Stimulated activated CD8-positive, alpha-beta memory T cell treated with anti-CD3 and anti-CD28 coated beads, Interleukin-7, amount 100 ng/mL, for 4 hours (primary cell): ENCODE measurements around the gene TTC27.
"Not testable (repeated sequence)": the region's sequence is repeated elsewhere in the genome, so short reads cannot be mapped to it uniquely, and the experiment has no call there.

Experiments
- DNase-seq, 2 donors: peaks; one replicate each; pipeline ENCODE4 v3.0.0-alpha.2; 2020; ENCODE audit warnings: low read depth in 2 of 2

Gene TTC27

GRCh38 chr2:32807662-32808061, 179.8 kb downstream of the TTC27 start:
- no peak for DNase-seq

DNA sequence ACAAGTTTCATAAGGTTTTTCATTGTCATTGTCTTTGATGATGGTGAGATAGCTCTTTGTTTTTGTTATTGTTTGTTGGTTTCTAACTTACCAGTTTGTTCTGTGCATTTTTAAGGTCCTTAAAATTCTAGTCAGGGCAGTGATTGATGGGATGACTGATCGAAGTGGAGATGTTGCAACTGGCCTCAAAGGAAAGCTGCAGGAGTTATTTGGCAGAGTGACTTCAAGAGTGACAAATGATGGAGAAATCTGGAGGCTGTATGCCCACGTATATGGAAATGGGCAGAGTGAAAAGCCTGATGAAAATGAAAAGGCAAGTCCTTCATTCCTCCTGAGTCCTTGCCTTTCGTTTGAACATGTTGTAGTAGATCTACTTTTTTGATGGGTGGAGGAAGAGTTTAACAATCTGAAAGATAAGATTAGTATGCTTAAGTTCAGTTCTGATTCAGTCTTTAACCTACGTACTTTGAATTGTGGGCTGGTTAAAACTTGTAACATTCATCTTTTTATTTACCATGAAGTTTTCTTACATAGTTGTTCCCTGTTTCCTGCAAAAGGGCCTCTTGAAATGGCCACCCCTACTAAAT, 183.2 kb downstream of the TTC27 start:
- no peak for DNase-seq

DNA sequence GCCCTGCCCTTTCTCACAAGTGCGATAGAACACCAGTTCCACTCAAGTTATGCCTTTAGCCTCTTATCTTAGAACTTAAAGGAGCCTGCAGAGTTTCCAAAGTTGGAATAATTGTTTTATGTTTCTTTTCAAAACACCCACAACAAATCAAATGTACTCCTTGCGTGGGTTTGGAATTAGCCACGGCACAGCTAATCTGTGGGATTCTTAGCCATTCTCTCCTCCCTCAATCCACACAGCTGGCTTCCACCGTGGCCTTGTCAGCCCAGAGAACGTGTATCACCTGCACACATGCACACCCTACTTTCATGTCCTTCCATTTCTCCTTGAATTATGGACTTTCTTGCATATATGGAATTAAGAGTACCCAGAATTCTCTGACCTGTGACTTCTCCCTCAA, 183.8 kb downstream of the TTC27 start:
- DNase-seq = no peak

- DNase-seq = no peak
These were observed 184.5 kb downstream of the TTC27 start for GRCh38 chr2:32812316-32812715.

DNA sequence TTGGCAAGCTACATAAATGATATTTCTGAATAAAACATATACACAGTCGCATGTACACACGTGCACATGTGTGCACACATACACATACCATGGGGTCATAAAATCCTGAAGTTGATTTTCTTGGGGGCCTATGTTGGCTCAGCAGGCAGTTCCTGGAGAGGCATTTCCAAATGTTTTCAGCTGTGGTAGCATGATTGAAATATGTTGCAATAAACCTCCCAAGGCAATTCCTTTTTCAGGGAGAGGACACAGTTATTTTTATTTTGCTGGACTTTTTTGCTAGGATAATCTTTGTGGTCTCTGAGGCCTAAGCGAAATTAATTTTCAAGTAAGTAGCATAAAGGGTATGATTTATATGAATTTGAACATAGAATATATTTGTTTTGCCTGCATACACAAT, 192.2 kb downstream of the TTC27 start:
- DNase-seq = no peak

DNA sequence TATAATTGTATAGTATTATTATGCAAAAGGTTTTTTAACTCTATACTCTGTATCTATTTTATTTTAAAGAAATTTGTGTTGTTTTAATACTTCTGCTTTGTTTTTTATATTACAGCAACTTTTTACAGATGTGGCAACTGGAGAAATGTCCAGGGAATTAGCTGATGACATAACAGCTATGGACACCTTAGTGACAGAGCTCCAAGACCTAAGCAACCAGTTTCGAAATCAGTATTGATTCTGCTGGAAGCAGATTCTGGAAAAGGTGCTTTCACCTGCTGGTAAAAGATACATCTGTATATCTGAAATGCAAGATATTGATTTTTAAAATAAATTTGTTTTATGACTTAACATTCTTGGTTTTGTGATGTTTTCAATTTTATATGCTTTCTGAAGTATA, 192.9 kb downstream of the TTC27 start:
- no peak for DNase-seq

- DNase-seq = no peak
These were observed 196.4 kb downstream of the TTC27 start for GRCh38 chr2:32824070-32824809.

DNA sequence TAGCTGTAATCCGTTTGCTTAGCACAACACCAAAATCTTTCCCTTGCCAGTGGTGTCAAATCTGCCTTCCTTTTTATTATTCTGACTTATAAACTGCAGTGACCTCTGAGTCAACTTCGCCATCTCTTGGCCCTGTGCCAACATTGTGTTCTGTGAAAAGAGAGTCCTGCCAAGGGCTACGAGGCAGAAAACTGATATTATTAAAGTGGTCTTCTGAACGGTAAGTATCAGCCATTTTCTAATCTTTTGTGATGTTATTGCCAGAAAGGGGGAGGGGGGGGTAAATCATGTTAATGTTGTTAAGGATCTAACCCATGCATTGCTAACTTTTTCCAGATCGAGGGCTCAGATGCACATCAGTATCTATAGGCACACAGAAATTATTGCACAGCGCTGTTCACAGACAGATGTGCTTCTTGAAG, 197.5 kb downstream of the TTC27 start:
- no peak for DNase-seq

GRCh38 chr2:32830196-32830595, 202.3 kb downstream of the TTC27 start:
- DNase-seq = no peak

DNA sequence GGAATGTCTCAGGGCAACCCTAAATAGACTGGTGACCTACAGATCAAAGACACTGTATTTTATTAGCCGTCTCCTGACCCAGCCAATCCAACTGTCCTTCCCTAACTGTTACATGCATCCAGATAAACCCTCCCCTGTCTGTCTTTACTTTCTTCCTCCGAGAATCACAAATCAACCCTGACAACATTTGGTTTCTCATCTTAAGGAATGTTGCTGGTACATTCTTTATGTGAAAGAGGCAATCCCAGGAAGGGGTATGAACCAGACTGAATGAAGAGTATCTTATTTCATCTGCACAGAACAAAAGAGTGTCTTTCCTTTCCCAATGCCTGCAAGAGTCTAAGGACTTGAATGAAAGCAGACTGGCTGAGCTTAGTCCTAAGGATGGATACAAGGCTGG, 205.0 kb downstream of the TTC27 start:
- DNase-seq = no peak

DNA sequence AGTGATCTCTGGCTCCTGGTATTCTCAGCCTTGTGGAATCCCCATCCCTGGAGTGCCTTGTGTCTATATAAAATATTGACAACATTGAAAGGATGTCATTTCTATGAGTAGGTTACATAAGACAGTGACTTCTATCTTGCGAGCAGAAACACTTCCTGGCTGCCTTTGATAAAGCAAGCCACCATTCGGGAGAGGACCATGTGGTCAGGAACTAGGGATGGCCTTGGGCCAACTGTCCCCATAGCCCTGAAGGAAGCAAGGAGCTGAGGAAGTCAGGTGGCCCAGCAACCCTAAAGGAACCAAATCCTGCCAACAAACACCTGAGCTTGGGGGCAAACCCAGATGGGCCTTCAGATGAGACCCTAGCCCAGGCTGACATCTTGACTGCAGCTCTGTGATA, 205.9 kb downstream of the TTC27 start:
- no peak for DNase-seq

- DNase-seq = no peak
These were observed 207.3 kb downstream of the TTC27 start for GRCh38 chr2:32835148-32835547.

GRCh38 chr2:32836933-32837332, 209.1 kb downstream of the TTC27 start:
- DNase-seq = no peak

DNA sequence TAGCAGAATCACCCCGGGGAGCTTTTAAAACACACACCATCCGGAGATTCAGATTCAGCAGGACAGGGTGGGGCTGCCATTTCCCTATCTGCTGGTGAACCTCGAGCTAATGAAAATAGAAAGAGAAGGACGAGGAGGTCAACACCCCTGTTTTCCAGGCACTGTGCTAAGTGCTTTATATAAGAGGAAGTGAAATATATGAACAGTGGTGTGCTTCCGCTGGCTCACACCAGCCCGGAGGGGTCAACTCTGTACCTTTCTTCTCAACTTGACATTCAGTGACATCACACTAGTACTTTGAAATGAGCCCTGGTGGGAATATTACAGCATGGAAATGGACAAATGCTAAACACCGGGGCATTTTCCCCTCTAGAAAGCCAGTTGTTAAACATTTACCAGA, 210.6 kb downstream of the TTC27 start:
- DNase-seq = no peak

DNA sequence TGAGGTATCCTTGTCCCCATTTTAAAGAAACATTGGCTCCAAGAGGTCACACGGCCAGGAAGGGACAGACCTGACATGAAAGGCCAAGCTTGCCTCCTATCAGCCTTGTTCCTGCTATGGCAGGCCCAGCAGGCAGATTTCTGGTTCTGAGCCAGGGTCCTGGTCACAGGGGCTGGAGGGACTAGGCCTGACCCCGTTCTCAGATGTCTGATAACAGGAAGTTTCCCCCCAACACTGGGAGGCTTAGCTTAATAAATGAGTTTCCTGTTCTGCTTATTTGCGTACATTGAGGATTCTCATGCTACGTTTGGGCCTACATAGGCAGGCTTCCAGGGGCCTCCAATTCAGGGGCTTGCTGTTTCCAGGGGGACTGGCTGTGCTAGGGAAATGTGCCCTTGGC, 211.1 kb downstream of the TTC27 start:
- no peak for DNase-seq

- DNase-seq = no peak
These were observed 214.4 kb downstream of the TTC27 start for GRCh38 chr2:32841931-32842898.

- DNase-seq = no peak
These were observed 215.8 kb downstream of the TTC27 start for GRCh38 chr2:32843699-32844098.

- DNase-seq = no peak
These were observed 216.4 kb downstream of the TTC27 start for GRCh38 chr2:32844253-32844652.

- not testable (repeated sequence) for DNase-seq
These were observed 218.4 kb downstream of the TTC27 start for GRCh38 chr2:32846274-32846673.

- DNase-seq = no peak
These were observed 219.9 kb downstream of the TTC27 start for GRCh38 chr2:32847734-32848133.

DNA sequence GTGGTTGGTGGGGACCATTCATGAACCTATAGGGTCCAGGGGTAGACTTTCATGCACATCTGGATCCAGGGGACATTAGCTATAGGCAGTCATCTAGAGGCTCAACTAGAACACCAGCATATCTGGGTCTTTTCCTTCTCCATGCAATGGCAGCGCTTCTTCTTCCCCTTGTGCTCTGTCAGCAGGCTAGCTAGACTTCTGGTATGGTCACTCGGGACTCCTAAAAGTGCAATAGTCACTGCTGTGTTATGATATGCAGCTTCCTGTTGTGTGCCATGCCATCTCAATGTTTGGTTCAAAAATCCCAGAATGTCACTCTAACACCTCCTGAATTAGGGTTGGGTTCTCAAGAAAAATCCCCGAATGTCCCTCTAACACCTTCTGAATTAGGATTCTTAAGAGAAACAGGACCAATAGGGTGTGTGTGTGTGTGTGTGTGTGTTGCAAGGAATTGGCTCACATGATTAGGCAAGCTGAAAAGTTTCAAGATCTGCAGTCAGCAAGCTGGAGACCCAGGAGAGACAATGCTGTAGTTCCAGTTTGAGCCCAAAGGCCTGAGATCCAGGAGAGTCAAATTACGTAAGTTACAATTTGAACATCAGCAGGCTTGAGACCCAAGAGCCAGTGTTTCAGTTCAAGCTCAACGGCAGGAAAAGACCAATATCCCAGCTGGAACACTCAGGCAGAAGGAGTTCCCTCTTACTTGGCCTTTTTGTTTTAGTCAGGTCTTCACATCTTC, 221.8 kb downstream of the TTC27 start:
- DNase-seq = no peak
